H1 (cell line): ENCODE measurements around the gene C11orf58. TPM values are rescaled to one million over a fixed set of nuclear protein-coding genes. Genes with fewer than 3 reads are reported as not detected.

Source experiments
- BCL11A ChIP-seq, 2 experiments: IDR thresholded peaks; one replicate each; pipeline ENCODE4 v1.6.1; 2011; ENCODE audit warnings: low read depth in 2 of 2, low read length in 2 of 2, mild to moderate bottlenecking in 2 of 2
- CTCF ChIP-seq, 3 experiments: IDR thresholded peaks; 1 replicate in 2 of 3; 2 replicates in 1 of 3; pipeline versions ENCODE4 v1.5.1 to v1.6.1; 2011; ENCODE audit warnings: low read length in 3 of 3, mild to moderate bottlenecking in 3 of 3, inconsistent platforms in 2 of 3, low read depth in 1 of 3, moderate library complexity in 1 of 3; ENCODE audit not compliant: insufficient read depth in 1 of 3; ENCODE audit errors: control extremely low read depth in 1 of 3
- FOSL1 ChIP-seq: IDR thresholded peaks from 2 replicates; pipeline ENCODE4 v1.6.1; 2011; ENCODE audit warnings: mild to moderate bottlenecking, low read depth, low read length, moderate library complexity; ENCODE audit not compliant: insufficient read depth
- GTF2F1 ChIP-seq: IDR thresholded peaks from 2 replicates; pipeline ENCODE4 v1.6.1; 2012; ENCODE audit warnings: low read depth, low read length, improper control_type of control experiment, borderline replicate concordance
- KDM4A ChIP-seq: IDR thresholded peaks from one replicate; pipeline ENCODE4 v1.7.1; 2012; ENCODE audit warnings: low read depth, mild to moderate bottlenecking, moderate library complexity, low read length, inconsistent platforms; ENCODE audit not compliant: severe bottlenecking
- KDM5A ChIP-seq: fragments of 200-600 bp; IDR thresholded peaks from 2 replicates; pipeline ENCODE4 v1.7.1; 2012; ENCODE audit warnings: mild to moderate bottlenecking, low read length, inconsistent platforms, mixed read lengths
- MAFK ChIP-seq: IDR thresholded peaks from 2 replicates; pipeline ENCODE4 v1.6.1; 2012; ENCODE audit warnings: low read depth, mild to moderate bottlenecking, improper control_type of control experiment, low read length
- POLR2A ChIP-seq, 2 experiments: IDR thresholded peaks; 1 replicate in 1 of 2; 2 replicates in 1 of 2; pipeline ENCODE4 v1.6.1; 2011; ENCODE audit warnings: low read depth in 2 of 2, low read length in 2 of 2, mild to moderate bottlenecking in 2 of 2; ENCODE audit errors: control extremely low read depth in 1 of 2
- polyA plus RNA-seq, 7 experiments: library from polyadenylated mRNA; depleted of rRNA in 3 of 7; stranded (reverse) in 5 of 7; unstranded in 2 of 7; fragments of >200 nt in 5 of 7; fragments of 200-250 nt in 2 of 7; gene quantifications; 1 replicate in 5 of 7; 2 replicates in 1 of 7; 4 replicates in 1 of 7; pipeline versions ENCODE4 v1.2.1 to v1.2.3, GENCODE V29; 2011 to 2013; ENCODE audit warnings: missing spikeins in 2 of 7, mixed read lengths in 2 of 7
- total RNA-seq: library from RNA; stranded (reverse); fragmentation: NEBNext Ultra II Directional; extraction: Animal tissue kit (Norgen Biotek cat#: 25700); gene quantifications from 2 replicates; pipeline ENCODE4 v1.2.1, GENCODE V29; 2021
- TF ChIP-seq, protein P1 (sequence below): fragments of 300-600 bp; sonication (generic); IDR thresholded peaks from 2 replicates; pipeline ENCODE4 v1.7.1; 2012; ENCODE audit warnings: low read length, moderate library complexity, mild to moderate bottlenecking, inconsistent platforms; ENCODE audit not compliant: insufficient replicate concordance

The C11orf58 gene
- total and polyA plus RNA-seq, 2 of the 8 experiments (the other 6 are each of a cell fraction or from before 2014, with no cell fraction given) = 70.7 to 181 TPM

- TF ChIP-seq, protein P1, sequence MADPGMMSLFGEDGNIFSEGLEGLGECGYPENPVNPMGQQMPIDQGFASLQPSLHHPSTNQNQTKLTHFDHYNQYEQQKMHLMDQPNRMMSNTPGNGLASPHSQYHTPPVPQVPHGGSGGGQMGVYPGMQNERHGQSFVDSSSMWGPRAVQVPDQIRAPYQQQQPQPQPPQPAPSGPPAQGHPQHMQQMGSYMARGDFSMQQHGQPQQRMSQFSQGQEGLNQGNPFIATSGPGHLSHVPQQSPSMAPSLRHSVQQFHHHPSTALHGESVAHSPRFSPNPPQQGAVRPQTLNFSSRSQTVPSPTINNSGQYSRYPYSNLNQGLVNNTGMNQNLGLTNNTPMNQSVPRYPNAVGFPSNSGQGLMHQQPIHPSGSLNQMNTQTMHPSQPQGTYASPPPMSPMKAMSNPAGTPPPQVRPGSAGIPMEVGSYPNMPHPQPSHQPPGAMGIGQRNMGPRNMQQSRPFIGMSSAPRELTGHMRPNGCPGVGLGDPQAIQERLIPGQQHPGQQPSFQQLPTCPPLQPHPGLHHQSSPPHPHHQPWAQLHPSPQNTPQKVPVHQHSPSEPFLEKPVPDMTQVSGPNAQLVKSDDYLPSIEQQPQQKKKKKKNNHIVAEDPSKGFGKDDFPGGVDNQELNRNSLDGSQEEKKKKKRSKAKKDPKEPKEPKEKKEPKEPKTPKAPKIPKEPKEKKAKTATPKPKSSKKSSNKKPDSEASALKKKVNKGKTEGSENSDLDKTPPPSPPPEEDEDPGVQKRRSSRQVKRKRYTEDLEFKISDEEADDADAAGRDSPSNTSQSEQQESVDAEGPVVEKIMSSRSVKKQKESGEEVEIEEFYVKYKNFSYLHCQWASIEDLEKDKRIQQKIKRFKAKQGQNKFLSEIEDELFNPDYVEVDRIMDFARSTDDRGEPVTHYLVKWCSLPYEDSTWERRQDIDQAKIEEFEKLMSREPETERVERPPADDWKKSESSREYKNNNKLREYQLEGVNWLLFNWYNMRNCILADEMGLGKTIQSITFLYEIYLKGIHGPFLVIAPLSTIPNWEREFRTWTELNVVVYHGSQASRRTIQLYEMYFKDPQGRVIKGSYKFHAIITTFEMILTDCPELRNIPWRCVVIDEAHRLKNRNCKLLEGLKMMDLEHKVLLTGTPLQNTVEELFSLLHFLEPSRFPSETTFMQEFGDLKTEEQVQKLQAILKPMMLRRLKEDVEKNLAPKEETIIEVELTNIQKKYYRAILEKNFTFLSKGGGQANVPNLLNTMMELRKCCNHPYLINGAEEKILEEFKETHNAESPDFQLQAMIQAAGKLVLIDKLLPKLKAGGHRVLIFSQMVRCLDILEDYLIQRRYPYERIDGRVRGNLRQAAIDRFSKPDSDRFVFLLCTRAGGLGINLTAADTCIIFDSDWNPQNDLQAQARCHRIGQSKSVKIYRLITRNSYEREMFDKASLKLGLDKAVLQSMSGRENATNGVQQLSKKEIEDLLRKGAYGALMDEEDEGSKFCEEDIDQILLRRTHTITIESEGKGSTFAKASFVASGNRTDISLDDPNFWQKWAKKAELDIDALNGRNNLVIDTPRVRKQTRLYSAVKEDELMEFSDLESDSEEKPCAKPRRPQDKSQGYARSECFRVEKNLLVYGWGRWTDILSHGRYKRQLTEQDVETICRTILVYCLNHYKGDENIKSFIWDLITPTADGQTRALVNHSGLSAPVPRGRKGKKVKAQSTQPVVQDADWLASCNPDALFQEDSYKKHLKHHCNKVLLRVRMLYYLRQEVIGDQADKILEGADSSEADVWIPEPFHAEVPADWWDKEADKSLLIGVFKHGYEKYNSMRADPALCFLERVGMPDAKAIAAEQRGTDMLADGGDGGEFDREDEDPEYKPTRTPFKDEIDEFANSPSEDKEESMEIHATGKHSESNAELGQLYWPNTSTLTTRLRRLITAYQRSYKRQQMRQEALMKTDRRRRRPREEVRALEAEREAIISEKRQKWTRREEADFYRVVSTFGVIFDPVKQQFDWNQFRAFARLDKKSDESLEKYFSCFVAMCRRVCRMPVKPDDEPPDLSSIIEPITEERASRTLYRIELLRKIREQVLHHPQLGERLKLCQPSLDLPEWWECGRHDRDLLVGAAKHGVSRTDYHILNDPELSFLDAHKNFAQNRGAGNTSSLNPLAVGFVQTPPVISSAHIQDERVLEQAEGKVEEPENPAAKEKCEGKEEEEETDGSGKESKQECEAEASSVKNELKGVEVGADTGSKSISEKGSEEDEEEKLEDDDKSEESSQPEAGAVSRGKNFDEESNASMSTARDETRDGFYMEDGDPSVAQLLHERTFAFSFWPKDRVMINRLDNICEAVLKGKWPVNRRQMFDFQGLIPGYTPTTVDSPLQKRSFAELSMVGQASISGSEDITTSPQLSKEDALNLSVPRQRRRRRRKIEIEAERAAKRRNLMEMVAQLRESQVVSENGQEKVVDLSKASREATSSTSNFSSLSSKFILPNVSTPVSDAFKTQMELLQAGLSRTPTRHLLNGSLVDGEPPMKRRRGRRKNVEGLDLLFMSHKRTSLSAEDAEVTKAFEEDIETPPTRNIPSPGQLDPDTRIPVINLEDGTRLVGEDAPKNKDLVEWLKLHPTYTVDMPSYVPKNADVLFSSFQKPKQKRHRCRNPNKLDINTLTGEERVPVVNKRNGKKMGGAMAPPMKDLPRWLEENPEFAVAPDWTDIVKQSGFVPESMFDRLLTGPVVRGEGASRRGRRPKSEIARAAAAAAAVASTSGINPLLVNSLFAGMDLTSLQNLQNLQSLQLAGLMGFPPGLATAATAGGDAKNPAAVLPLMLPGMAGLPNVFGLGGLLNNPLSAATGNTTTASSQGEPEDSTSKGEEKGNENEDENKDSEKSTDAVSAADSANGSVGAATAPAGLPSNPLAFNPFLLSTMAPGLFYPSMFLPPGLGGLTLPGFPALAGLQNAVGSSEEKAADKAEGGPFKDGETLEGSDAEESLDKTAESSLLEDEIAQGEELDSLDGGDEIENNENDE = no peak
- TF ChIP-seq POLR2A (IDR thresholded peaks at IDR 0.05; ENCODE audit: control extremely low read depth in 1 of 2, low read depth in 2 of 2, low read length in 2 of 2) (no peak), CTCF (IDR thresholded peaks at IDR 0.05; ENCODE audit: control extremely low read depth in 1 of 3, insufficient read depth in 1 of 3, low read depth in 1 of 3, low read length in 3 of 3) (no peak), KDM5A (no peak), BCL11A (IDR thresholded peaks at IDR 0.05; ENCODE audit: low read depth in 2 of 2, low read length in 2 of 2) (no peak), FOSL1 (no peak), MAFK (no peak), GTF2F1 (no peak), KDM4A (no peak)
Observed at GRCh38 chr11:16713594-16713993, 24.9 kb upstream of the C11orf58 start (continued).
